Mesodermal cell (in vitro differentiated cells): ENCODE data around the gene OR51T1.

Experiments used
- H3K27ac ChIP-seq: 2 replicates; pipeline ENCODE4 v1.7.0; 2013; ENCODE audit warnings: mild to moderate bottlenecking, low read depth, low read length, moderate library complexity; ENCODE audit not compliant: severe bottlenecking
- H3K36me3 ChIP-seq: 2 replicates; pipeline ENCODE4 v1.7.1; 2013; ENCODE audit warnings: mild to moderate bottlenecking, low read length, moderate library complexity; ENCODE audit not compliant: control insufficient read depth, insufficient read depth
- H3K4me1 ChIP-seq: one replicate; pipeline ENCODE4 v1.7.1; 2013; ENCODE audit warnings: mild to moderate bottlenecking, low read length; ENCODE audit not compliant: insufficient read depth, control insufficient read depth, poor library complexity, severe bottlenecking
- H3K4me3 ChIP-seq: 2 replicates; pipeline ENCODE4 v1.7.0; 2013; ENCODE audit warnings: low read length, control low read depth, mild to moderate bottlenecking; ENCODE audit not compliant: insufficient read depth, poor library complexity, severe bottlenecking; ENCODE audit errors: extremely low read depth
- H3K9me3 ChIP-seq: 2 replicates; pipeline ENCODE4 v1.7.1; 2013; ENCODE audit warnings: mild to moderate bottlenecking, low read length, moderate library complexity; ENCODE audit not compliant: control insufficient read depth

The OR51T1 gene

GRCh38 chr11:4926608-4927007, 44.9 kb downstream of the OR51T1 start:
- H3K36me3 ChIP-seq: no peaks in the 10 kb centered on the region
- H3K27ac ChIP-seq: no peak overlapping the region
- no peaks in the 10 kb centered on the region for H3K9me3 ChIP-seq
- no peaks in the 10 kb centered on the region for H3K4me1 ChIP-seq
- no peak overlapping the region for H3K4me3 ChIP-seq
